NCI-H524 treated with DMSO at 0.1 percent for 48 hours (cell line): ENCODE measurements around the gene TMEM245.

Source experiments
- DNase-seq: peaks from one replicate; lab custom pipeline; 2025; lab: John Stamatoyannopoulos, UW

TMEM245 gene

DNA sequence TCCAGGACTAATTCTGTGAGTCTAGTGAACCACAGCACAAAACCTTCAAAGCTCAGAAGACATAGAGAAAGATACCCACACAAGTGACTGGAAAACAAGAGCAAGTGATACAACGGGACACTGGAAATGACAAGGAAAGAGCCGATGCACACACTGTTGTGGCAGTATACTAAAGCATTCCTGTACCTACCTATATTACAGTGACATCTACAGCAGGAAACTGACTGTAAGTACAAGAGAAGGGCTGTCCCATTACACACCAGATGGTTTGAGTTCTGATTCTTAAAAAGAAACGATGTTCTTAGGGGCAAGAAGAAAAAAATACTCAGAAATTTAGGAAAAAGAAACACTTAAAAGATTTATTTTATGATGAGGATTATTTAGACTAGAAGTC, 18.5 kb downstream of the TMEM245 start:
- no peak for DNase-seq

DNA sequence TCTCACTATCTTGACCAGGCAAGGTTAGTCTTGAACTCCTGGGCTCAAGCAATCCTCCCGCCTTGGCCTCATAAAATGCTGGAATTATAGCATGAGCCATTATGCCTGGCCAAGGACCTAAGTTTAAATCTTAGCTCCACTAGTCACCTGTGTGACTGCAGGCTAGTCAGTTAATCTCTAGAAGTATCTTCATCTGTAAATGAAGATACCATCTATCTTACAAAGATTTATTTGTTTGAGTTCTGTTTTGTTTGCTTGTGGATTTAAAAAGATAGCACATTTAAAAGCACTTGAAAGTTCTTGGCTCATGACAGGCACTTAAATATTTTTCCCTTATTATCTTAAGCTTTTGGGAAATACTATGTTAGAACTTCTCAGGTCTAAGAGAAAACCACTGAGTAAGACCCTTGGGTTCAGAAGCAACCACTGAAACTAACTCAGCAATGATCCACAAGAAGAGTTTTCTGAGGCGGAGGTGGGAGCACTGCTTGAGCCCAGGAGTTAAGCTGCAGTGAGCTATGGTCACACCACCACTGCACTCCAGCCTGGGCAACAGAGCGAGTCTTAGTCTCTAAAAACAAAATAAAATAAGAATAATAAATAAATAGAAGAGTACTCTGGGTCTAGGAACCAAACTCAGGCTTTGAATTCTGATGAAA, 19.1 kb downstream of the TMEM245 start:
- no peak for DNase-seq

DNA sequence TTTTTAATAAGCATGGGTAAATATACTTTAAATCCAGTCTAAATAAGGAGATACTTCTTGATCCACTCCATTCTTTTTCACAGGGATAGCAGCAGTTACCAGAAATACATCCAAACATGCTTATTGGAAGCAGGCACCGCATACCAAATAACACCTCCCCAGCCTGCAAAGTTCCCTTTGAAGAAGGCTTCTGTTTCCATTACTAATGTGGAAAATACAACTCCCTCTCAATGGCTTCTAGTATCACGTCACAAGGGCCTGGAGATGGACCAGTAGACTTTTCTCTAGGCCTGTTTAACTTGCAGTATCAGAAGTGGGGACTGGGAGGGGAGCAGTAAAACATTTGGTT, 20.8 kb downstream of the TMEM245 start:
- no peak for DNase-seq

DNA sequence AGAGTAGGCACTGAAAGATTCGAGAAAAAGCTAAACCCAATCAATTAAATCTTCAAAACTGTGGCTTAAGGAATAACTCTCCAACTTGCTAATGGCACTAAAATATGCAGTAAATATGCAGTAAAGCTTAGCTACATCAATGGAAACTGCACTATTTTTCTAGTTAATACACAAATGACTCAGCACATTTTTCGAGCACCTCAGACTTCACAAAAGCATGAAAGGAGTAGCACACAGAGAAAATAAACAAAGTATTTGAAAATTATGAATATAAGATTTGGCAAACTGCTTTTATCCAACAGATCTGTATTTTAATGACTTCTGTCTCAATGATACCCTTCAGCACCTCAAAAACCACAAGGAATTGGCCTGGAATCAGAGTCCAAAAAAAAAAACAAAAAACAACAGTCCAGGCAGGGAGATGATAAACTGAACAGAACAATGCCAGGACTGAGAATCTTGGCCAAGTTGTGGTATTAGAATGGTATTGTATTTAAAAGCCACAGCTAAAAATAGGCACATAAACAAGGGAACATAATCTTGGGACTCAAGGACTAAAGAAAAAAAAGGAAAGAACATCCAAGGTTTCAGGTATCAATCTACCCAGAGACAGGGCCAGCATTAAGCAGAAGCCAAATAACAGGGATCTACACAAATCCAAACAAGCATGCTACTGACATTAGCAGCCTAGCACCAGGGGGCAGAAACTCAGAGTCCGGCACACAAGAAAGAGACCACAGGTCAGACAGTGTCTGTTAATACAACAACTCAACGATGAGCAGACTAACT, 21.4 kb downstream of the TMEM245 start:
- DNase-seq = no peak

DNA sequence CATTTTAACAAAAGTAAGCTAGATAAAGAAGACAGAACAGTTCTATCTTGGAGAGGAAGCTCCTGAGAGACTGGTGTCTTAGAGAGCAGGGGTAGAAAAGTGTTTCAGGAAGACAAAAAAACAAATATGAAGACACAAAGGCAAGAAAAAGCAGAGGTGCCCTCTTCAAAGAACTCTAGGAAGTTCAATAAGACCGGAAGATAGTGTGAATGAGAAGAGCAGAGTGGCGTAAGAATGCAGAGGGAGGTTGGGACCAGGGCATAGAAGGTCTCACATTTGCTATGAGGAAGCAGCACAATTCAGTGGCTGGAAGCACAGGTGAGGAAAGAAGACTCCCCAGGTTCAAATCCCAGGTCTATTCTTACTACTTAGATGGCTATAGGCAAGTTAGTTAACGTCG, 22.6 kb downstream of the TMEM245 start:
- no peak for DNase-seq

DNA sequence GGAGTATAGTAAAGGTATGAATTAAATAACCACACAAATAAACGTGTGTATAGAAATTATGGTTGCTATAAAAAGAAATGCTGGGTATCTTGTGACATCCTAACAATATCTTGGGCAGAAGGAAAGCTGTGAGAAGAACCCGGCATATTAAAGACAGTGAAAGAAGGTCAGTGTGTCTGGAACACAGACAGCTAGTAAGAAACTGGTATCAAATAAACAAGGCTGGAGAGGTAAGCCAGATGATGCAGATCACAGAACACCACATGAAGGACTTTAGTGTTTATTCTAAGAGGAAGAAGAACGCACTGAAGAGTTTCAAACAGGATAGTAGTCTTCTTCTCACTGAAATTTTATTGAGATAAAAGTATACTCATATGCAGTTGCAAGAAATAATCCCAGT, 24.4 kb downstream of the TMEM245 start:
- no peak for DNase-seq

DNA sequence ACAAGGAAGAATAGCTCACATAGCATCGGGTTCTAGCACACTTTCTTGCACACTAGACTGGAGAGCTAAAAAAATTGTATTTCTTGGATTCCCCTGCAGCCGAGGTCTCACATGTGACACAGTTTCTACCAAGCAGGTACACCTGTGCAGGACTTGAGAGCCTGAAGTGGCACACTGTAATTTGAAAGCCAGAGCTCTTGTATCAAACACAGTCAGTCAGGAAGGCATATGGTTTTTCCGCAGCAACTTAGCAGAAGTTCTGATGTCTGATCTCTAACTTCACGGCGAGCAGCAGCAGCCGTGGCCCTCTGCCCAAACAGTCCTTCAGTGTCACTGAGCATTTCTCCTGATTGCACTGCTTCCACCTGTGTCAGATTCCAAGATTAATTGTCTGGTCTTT, 25.5 kb downstream of the TMEM245 start:
- DNase-seq = no peak

DNA sequence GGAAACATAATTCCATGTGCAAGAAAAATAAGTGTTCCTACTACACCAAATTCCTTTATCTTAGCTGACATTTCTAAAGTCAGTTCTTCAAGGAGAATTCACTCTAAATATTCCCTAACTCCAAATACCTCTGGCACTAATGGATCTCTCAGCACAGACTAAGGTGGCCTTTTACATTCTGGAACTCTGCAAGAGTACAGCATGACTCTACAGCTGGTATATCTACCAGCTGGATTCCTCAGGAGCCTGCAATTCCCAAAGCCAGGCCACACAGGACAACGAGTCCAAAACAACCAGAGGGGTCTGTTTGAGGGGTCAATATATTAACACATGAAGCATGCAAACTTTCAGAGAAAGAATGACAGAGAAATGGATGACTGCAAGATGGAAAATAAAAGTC, 27.2 kb downstream of the TMEM245 start:
- no peak for DNase-seq

DNA sequence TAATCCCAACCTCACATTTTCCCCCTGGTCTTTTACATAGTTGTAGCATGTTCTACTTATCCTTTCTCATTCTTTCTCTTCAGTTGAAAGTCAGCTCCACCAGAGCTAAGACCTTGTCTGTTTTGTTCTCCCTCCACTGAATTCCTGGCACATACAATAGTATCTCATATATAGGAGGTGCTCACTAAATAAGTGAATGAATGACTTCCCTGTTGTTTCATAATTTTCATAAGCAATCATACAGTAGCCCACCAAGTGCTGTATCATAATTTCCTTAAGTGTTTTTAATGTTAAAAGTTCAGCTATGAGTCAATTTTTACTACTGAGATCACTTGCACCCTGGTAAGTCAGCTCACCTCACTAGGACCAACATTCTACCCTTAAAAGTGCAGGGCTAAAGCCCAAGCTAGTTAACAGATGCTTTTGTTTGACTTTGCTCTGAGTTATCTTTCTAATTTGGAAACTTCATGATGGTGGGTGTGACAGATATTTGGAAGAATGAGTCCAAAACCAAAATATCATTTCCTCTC, 27.6 kb downstream of the TMEM245 start:
- no peak for DNase-seq

DNA sequence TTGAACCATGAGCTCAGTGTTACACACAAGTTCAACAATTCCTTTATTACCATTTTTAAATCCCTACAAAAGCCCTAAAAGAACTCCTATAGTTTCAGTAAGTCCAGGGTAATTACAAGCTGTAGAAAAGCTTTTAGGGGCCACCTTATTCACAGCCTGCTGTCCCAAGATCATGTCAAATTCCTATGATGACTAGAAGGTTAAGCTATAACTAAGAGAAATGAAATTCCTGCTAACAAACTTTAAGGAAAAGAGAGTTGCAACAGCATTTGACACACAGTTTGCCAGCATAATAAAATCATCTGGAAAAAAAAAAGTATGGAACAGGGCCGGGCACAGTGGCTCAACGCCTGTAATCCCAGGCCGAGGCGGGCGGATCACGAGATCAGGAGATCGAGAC, 31.5 kb downstream of the TMEM245 start:
- DNase-seq = no peak

DNA sequence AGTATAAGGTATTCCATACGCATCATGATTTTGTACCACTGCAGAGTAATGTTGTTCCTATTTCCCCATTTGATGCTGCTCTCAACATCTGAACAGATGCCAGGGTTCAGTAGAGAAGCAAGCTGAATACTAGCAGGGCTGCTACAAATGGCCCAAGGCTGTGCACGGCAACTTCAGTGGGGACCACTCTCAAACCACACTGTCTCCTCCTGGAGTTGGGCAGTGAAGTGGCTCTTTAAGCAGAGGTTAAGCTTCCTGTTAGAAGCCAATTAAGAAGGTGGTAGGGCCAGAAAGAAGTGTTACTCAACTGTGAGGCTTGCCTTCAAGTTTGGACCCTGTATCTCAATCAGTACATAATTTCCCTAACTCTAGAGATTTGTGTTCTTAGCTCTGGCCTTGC, 32.0 kb downstream of the TMEM245 start:
- DNase-seq = no peak

DNA sequence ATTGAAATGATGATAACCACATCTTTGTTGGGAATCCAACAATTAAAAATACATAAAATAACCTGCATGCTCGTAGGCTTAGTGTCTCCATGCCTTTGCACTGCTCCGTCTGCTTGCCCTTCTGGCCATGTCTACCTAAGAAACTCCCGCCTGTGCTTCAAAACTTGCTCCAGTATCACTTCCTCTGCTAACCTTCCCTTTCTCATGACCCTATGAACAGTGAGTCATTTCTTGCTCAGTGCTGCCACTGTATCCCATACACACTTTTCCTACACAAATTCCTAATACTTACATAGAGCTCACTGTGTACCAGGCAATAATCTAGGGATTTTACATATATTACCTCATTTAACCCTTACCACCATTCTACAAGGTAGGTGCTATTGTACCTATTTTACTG, 33.5 kb downstream of the TMEM245 start:
- DNase-seq = no peak

DNA sequence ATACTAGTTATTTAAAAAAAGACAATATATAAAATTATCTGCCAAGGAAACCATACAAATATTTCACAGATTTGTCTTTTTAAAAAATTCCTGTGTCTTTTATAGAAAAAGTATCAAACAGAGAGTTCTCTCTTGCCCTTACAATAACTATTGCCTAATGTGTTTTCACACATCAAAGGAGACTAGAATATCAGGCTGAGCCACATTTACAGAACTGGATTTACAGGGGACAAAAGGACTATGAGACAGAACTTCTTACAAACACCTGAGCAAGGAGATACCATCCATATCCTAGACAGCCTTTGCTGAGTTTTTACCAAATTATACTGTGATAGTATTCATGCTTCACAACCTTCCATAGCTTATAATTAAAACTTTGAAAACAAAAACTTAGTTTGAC, 34.2 kb downstream of the TMEM245 start:
- DNase-seq = no peak

DNA sequence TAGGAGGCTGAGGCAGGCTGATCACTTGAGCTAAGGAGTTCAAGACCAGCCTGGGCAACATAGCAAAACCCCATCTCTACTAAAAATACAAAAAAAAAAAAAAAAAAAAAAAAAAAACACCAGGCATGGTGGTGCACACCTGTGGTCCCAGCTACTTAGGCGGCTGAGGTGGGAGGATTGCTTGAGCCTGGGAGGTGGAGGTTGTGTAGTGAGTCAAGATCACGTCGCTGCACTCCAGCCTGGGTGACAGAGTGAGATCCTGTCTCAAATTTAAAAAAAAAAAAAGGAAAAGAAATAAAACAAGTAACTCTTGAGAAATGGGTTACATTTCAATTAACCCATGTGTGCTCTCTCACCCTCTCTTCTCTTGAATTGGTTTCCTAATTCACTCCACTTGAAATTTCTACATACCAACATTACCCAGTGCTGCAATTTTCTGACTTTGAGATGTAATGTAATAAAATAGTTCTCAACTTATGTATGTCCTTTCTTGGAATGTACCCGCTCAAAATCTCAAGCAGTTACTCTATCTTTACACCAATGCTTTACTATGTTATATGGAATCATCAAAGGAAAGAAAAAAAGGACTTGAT, 35.8 kb downstream of the TMEM245 start:
- no peak for DNase-seq

DNA sequence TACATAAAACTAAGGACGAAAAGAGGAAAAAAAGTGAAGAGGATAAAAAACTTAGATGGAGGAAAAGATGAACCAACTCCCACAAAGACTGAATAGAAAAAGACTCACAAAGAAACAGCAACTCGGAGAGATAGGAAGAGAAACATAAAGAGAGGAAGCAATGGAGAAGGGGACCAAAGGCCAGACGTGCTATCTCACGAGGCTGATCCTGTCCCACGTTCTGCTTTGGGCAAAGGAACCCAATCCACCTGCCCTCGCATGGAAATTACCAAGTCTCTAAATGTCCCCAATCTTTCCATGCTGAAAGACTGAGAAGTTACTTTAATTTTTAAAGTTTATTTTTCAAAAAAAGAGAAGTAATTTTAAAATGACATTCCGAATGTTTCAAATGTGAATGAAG, 36.6 kb downstream of the TMEM245 start:
- no peak for DNase-seq

DNA sequence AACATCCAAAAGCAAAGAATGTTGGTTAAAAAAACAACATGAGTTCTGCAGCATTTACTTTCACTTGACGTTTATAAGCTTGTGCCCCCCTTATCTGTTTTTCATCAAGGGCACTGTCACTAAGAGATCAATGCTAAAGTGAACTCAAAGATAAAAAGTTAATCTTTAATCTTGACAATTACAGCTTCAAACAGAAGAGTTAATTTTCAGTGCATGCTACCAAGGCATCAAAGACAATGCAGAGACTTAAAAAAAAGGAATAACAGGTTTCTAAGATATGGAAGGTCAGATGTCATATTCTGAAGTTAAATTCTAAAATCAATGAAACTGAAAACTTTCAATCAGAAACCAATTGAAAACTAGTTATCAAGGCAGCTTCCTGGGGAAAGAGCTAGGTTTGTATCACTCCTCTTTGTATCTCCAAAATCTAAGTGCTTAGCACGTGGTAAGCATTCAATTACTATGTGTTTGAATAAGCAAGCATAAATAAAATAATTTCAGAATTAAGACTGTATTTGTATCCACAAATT, 37.6 kb downstream of the TMEM245 start:
- DNase-seq = no peak

DNA sequence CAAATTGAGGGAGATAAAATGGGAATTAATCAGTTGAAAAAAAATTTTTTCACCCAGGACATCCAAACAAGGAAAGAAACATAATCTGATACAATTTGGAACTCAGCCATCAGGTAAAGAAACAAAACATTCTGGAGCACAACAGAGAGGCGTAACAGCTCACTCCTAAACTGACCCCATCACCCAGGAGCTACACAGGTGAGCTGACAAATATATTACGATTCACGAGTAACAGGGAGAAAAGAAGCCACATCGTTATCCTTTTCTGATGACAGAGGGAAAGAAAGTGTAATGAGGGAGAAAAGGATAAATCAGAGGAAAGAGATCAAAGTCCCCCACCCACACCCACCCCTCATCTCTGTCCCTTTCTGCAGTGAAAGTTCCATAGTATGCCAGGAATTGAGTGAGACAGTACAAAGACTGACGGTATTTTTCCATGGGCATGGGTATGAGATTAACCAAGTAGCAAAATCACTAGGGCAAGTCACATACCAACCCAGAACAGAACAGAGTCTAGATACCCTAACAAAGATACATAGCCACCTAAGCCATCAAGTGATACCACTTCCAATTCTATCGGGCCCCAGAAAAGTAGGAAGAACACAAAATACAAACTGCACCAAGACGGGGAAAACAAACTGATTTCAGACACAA, 45.4 kb downstream of the TMEM245 start:
- DNase-seq = no peak

DNA sequence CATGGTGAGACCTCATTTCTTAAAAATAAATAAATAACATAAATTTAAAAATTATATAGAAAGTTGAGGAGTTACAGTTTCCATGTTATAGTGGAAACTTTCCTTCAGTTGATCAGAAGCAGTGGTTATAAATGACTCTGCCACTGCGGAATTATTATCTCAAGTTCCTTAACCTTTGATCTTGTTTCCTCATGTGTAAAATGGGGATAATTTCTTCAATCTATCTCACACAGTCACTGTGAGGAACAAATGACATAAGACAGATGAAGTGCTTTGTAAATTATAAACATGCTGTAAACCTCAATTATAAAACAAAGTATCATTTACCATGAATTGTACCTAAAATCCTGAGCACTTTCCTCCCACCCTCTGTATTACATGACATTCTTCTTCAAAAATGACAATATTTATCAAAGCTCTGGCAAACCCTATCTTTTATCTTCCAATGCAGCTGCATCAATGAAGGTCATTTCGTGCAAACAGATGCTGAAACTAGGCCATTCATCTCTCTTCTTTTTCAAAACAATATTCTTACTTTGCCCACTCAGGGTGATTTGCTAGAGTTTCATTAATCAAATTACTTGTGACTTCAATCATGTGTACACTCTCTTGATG, 46.8 kb downstream of the TMEM245 start:
- DNase-seq = no peak

DNA sequence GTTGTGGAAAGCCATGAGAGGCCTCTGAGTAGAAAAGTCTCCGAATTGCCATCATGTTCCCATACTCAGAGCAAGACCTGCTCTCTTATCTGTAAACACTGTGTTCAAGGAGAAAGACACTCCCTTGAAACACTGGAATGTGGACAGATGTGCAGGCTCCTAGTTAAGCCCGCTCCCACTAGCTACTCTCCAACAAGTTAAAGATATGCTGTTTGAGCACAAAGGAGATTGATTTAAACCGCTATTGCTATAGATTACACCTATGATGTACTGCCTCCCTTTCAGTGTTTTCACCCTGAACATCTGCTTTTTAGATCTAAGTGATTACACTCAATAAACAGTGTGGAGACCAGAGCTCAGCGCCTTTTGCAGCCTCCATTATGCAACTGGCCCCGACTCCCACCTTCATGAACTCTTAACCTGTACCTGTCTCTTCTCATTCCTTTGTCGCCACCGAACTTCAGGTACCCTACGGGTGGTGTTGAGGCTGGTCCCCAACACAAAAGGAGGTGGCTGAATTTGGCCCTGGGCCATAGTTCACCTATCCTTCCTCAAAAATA, 47.5 kb downstream of the TMEM245 start:
- DNase-seq = no peak

DNA sequence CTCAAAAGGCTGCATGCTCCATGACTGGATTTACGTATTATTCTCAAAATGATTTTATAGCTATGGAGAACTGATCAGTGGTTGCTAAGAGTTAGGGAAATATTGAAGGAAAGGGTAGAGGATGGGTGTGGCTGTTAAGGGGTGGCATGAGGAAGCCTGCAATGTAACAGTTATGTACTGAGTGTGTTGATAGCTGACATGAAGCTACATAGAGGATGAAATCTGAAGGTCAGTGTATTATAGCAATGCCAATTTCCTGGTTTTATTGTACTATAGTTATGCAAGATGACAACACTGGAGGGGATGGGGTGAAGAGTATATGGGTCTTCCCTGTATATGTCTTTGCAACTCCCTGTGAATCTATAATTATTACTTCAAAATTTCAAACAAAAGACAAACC, 51.0 kb downstream of the TMEM245 start:
- DNase-seq = no peak

DNA sequence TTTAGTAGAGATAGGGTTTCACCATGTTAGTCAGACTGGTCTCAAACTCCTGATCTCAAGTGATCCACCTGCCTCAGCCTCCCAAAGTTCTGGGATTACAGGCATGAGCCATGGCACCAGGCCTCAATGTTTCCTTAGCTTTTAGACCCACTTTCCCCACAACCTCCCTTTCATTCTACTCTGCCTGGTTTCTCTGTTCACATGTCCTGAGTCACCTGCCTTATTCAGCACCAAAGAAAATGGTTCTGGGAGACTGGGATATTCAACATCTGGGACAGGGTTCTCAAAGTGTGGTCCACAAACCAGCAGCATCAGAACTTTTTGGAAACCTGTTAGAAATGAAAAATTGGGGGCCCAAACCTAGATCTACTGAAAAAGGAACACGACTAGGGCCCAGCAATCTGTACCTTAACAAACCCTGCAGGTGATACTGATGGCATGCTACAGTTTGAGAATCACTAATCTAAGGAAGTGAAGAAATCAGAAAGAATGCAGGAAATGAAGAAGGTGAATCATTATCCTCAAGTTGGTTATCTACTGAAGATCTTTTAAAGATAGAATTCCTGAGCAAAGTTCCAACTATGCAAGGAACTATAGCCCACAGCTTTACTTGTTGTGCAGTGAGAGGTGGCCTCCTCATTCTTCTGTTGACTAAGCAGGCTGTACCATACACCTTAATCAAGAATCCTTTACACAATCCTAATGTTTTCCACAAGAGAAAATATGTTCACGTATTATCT, 54.6 kb downstream of the TMEM245 start:
- no peak for DNase-seq
